Stimulated activated CD4-positive, alpha-beta T cell treated with anti-CD3 and anti-CD28 coated beads, Interleukin-1b, Interleukin-23, amount 100 ng/mL, for 4 hours (primary cell): ENCODE data around the gene ZDHHC8.

Experiments used
- DNase-seq, 2 donors: peaks; one replicate each; pipeline ENCODE4 v3.0.0-alpha.2; 2020; ENCODE audit warnings: low read depth in 2 of 2

Gene ZDHHC8

DNA sequence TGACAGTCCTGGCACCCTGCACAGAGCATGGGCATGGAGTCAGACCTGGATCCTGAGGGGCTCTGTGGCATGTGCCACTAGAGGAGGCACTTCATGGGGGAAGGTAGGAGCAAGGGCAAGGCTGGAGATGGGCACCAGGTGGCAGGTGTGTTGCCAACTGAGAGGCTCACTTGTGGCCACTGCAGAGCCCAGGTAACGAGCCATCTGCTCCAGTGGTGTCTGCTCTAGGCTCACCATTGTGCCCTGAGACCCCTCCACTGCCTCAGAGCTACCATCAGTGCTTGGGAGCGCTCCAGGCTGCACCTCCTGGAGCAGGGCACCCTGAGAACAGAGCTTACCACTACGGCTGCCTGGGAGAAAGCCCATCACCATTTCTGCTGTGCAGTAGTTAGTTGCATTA, 1.3 kb upstream of the ZDHHC8 start:
- no peak for DNase-seq

DNA sequence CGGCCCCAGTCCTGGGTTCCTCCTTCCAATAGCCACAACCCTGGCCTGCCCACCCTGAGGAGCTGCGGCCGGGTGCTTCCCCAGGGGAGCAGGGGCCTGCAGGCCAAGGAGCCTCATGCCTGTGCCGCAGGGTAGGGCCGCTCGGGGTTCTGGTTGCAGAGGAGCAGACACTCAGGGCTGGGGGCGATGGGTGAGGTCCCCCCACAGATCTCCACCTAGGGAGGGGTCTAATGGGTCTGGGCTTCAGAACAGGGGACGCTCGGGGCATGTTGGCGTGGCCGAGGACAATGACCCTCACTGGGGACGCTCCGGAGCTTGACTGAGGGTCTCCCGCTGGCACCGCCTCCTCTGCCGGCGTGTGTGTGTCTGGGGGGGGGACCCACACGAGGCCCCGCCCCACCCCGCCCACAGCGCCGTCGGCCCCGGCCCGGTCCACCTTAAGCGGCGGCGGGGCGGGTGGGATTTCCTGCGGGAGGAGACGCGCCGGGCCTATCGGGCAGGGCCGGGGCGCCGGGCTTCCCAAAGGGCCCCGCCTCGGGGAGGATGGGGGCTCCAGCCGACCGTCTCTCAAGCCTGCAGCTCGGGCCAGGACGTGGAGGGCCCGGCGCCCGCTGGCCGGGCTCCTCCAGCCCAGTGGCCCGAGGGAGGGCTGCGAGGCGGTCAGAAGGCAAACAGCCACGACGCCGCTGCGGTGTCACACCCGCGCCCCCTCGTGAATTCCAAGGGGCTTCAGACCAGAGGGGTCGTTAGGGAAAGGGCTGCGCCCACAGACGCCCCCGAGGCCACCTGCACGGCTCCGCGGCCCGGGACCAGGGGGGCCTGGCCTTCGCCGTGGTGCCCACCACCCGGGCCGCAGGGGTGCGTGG, 640 bp upstream of the ZDHHC8 start:
- peak; percentile 65 to 85 for DNase-seq

GRCh38 chr22:20131859-20132685, 468 bp downstream of the ZDHHC8 start:
- no peak for DNase-seq

DNA sequence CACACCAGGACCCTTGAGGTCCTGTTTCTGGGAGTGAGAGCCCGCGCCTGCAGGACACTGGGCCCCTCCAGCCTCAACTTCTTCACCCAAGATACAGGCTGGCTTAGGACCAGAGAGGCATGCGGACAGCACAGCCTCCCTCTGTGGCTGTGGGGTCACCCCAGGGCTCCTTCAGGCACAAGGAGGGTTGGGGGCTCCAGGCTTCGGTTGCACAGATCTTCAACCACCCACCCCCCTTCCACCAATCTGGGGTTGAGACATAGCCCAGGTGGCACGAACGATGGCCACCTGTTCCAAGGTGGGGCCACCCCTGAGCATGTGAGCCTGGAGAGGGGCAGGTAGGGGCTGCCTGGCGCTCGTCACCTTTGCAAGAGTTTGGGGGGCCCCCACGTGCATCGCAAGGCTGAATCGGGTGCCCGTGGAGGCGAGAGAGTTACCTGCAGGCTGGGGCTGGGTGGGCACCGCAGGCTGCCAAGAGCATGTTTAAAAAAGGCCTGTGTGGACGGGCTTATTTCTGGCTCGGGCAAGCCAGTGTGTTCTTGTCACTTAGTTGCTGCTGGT, 1.2 kb downstream of the ZDHHC8 start:
- DNase-seq, result no peak

- no peak for DNase-seq
Observed at GRCh38 chr22:20133930-20134549, 2.4 kb downstream of the ZDHHC8 start.

DNA sequence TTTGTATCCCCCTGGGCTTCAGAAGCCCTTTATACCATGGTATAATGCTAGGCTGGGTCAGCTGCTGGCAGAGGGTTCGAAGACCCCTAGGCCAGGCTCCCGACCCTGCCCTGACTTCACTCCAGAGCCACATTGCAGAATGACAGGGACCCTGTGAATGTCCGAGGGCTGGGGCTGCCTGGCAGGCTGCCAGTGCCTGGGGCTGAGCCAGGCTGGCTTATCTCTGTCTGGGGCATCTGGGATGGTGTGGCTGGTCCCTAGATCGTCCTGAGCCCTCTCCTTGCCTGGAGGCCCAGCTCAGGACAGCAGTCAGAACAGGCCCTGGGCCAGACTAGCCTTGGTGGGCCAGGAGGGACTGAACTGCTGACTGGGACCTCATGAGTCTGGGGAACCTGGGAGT, 3.7 kb downstream of the ZDHHC8 start:
- DNase-seq, result no peak

DNA sequence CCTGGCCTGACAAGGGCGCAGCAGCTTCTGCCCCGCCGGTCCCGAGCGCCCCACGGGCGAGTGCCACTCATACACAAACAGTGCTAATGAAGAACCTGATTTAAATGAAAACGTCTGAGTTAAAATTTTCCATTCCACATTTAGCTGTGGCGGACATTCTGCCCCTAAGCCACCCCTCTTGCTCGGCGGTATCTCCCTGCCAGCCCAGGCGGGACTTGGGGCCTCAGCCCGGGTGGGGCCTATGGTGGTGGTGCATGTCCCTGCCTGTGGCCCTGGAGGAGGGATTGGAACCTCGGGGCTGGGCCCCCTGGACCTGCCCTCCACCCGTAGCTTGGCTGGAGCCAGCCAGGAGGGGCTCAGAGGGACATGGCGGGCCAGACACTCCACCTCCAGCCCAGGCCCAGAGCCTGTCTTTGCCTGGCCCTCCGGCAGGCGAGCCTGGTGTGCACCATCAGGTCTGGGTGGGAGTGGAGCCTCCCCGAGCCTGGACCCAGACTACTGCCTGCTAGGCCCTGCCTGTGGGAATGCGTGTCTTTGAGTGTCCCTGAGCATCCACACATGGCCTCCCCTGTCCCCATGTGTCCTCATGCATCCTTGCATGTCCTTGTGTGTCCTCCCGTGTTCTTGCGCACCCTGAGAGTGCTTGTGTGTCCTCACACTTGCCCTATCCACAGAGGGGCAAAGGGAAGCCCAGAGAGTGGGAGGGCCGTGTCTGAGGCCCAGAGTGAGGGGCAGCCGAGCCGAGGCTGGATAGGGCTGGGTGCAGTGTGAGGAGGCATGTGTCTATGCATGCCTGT, 4.4 kb downstream of the ZDHHC8 start:
- no peak for DNase-seq

DNA sequence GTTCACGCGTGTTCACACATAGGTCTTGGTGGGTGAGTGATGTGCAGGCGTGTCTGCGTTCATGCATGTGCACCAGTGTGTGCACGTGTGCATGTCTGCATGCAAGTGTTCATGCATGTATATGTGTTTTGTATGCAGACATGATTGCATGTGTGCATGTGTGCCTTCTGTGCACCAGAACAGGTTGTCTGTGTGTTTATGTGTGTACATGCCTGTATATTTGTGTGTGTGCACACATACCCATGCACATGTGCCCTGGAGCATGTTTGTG, 4.9 kb downstream of the ZDHHC8 start:
- no peak for DNase-seq

DNA sequence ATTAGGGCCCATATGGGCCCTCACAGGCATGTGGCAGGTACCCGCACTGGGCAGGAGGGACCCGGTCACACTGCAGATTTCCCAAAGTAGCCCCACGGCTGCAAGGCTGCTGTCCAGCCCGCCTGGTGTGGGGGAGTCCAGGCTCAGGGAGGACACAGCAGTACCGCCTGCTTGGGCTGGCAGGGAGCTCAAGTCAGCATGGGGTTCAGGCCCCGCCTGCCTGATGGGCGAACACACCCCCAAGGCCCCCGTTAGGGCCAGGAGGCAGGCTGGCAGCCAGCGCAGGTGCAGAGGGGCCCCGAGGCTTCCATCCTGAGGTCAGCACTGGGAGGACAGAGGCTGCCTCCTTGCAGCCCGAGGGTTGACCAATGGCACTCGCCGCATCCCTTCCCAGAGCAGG, 5.5 kb downstream of the ZDHHC8 start:
- no peak for DNase-seq

DNA sequence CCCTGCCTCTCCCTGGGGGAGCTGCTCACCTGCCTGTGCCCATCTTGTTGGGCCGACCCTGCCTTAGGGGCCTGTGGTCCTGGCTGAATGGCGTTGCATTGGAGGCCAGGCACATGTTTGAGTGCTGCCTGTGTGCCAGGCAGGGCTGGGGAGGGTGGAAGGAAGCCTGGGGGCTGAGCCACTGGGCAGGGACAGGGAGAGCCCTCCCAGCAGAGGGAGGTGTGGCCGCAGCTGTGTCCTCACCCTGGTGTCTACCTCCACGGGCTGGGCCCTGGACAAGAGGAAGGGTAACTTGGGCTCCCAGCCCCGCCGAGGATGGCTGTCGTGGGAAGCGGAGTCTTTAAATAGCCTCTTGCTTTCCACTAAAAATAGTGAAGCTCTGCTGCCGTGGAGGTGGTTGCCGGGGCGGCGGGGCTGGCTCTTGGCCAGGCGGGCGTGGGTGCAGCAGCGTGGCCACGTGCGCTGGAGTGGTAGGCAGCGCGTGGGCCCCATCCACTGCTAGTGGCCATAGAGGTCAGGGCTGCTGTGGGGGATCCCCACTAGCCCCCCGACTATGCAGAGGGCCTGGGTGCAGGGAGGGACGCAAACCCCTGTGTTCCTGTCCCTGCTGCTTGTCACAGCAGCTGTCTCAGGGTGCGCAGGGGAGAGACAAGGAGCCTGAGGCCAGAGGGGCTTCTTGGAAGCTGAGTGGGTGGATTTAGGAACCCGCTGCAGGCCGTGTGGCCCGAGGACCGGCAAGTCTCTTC, 6.2 kb downstream of the ZDHHC8 start:
- DNase-seq, result no peak

DNA sequence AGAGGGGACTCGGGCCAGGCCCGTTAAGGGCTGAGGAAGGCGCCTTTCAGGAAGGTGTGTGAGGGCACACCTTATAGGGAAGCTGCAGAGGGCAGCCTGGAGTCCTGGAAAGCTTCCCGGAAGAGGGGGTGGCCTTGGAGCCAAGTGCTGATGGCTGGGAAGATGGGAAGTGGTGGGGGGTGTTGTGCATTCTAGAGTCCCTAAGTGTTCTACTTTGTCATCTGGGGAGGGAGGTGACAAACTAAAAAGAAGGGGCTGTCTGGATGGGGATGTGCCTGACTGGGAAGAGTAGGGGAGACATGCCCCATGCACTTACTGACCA, 6.8 kb downstream of the ZDHHC8 start:
- DNase-seq, result no peak

GRCh38 chr22:20138868-20139267, 7.3 kb downstream of the ZDHHC8 start:
- no peak for DNase-seq

DNA sequence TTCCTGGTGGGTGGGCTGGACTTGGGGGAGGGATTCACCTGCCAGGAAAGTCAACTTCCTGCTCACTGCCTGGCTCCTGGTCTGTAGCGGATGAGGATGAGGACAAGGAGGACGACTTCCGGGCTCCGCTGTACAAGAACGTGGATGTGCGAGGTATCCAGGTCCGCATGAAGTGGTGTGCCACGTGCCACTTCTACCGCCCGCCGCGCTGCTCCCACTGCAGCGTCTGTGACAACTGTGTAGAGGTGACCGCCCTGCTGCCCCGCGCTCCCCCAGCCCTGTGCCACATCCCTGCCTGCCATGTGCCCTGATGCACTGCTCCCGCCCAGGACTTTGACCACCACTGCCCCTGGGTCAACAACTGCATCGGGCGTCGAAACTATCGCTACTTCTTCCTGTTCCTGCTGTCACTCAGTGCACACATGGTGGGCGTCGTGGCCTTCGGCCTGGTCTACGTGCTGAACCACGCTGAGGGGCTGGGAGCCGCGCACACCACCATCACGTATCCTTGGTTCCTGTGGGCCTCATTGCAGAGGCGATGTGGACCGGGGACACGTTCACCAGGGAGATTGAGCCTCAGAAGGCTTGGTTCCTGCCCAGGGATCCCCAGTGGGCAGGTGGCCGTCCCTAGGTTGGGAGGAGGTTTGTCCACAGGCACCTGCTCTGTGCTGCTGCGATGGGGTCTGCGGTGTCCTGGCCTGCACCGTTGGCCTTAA, 7.9 kb downstream of the ZDHHC8 start:
- no peak for DNase-seq

GRCh38 chr22:20140107-20140445, 8.5 kb downstream of the ZDHHC8 start:
- DNase-seq, result no peak

DNA sequence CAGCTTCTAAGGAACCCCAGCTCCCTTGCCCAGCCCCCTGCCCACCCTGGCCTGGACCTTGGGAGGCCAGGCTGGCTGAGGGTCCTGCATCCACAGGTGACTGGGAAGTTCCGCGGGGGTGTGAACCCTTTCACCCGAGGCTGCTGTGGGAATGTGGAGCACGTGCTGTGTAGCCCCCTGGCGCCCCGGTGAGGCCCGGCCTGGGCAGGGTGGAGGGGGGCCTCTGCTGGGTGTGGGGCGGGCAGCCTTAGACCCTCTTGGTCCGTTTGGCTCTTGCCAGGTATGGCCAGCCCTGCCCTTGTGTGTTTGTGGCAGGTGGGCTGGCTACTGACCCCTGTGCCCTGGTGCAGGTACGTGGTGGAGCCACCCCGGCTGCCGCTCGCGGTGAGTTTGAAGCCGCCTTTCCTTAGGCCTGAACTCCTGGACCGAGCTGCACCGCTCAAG, 8.9 kb downstream of the ZDHHC8 start:
- DNase-seq, result no peak

- DNase-seq, result no peak
Observed at GRCh38 chr22:20141186-20142077, 9.8 kb downstream of the ZDHHC8 start.

DNA sequence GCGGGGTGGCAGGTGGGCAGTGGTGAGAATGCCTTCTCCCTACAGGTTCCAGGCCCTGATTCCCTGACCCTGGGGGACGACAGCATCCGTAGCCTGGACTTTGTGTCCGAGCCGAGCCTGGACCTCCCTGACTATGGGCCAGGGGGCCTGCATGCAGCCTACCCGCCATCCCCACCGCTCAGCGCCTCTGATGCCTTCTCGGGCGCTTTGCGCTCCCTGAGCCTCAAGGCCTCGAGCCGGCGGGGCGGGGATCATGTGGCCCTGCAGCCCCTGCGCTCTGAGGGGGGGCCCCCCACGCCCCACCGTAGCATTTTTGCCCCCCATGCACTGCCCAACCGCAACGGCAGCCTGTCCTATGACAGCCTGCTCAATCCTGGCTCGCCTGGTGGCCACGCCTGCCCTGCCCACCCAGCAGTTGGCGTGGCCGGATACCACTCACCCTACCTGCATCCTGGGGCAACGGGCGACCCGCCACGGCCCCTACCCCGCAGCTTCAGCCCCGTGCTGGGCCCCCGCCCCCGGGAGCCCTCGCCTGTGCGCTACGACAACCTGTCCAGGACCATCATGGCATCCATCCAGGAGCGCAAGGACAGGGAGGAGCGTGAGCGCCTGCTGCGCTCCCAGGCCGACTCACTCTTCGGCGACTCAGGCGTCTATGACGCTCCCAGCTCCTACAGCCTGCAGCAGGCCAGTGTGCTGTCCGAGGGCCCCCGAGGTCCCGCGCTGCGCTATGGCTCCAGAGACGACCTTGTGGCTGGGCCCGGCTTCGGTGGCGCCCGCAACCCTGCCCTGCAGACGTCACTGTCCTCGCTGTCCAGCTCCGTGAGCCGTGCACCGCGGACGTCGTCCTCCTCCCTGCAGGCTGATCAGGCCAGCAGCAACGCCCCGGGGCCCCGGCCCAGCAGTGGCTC, 11.4 kb downstream of the ZDHHC8 start:
- DNase-seq, result no peak

- no peak for DNase-seq
Observed at GRCh38 chr22:20143883-20144665, 12.5 kb downstream of the ZDHHC8 start.
